K562 (cell line): ENCODE measurements around the gene HEXIM2. TPM values are rescaled to one million over a fixed set of nuclear protein-coding genes. Genes with fewer than 3 reads are reported as not detected.

Experiments used
- ATAC-seq: fragments of 200-7000 bp; cut with Tn5 transposase; 3 replicates; pipeline ENCODE4 v1.9.1; 2020; ENCODE audit warnings: moderate library complexity
- BruUV-seq: library from RNA; stranded (reverse); fragments of 400-500 nt; replicated peaks from 2 replicates; lab custom pipeline; 2021; lab: Mats Ljungman, UMichigan
- CTCF ChIA-PET: fragments of 300-600 bp; formaldehyde crosslinking; extraction: SDS; loops from one replicate; lab custom pipeline; 2021; ENCODE audit warnings: low intra/inter-chr PET ratio; lab: Yijun Ruan, JAX
- POLR2A ChIA-PET: fragments of 300-600, 350-650 bp; sonication (Branson Sonifier 250); formaldehyde crosslinking; extraction: SDS; loops from one replicate; lab custom pipeline; 2021; ENCODE audit warnings: antibody characterized with exemption, inconsistent platforms; lab: Yijun Ruan, JAX
- DNase-seq, 4 experiments: peaks; one replicate each; pipeline versions ENCODE4 v3.0.0 to v3.0.0-alpha.2; 2011 to 2018; ENCODE audit warnings: low spot score in 3 of 4, mixed read lengths in 3 of 4; ENCODE audit errors: extremely low read depth in 1 of 4
- FAIRE-seq: peaks from 2 replicates; lab custom pipeline; 2011; peaks lifted over from hg19 to GRCh38; lab: Jason Lieb, UNC
- H2AFZ ChIP-seq: 2 replicates; pipeline ENCODE4 v1.6.0; 2011; ENCODE audit warnings: low read depth, low read length, control low read depth, inconsistent platforms
- H3K27ac ChIP-seq: fragments of 200-600 bp; 3 replicates; pipeline ENCODE4 v1.8.0; 2011; ENCODE audit warnings: low read depth, mild to moderate bottlenecking, control low read depth, inconsistent platforms, low read length, moderate library complexity, mixed read lengths; ENCODE audit errors: extremely low read depth
- H3K27me3 ChIP-seq, 2 experiments: fragments of 300-600 bp in 1 of 2; 2 replicates in 1 of 2; 3 replicates in 1 of 2; pipeline versions ENCODE4 v1.6.0 to v1.8.0; 2011; ENCODE audit warnings: inconsistent platforms in 2 of 2, low read length in 2 of 2, mild to moderate bottlenecking in 1 of 2, mixed read lengths in 1 of 2, moderate library complexity in 1 of 2; ENCODE audit not compliant: control insufficient read depth in 2 of 2, insufficient read depth in 2 of 2
- H3K36me3 ChIP-seq: fragments of 300-600 bp; 3 replicates; pipeline ENCODE4 v1.8.0; 2011; ENCODE audit warnings: mild to moderate bottlenecking, low read length, inconsistent platforms; ENCODE audit not compliant: control insufficient read depth, insufficient read depth
- H3K4me1 ChIP-seq, 2 experiments: fragments of 200-600 bp in 1 of 2; replicated peaks in 1 of 2; 2 replicates in 1 of 2; 3 replicates in 1 of 2; pipeline versions ENCODE4 v1.5.1 to v1.8.0; 2011; ENCODE audit warnings: inconsistent platforms in 2 of 2, low read length in 2 of 2, mild to moderate bottlenecking in 1 of 2, mixed read lengths in 1 of 2, moderate library complexity in 1 of 2; ENCODE audit not compliant: control insufficient read depth in 2 of 2, insufficient read depth in 2 of 2
- H3K4me2 ChIP-seq: 2 replicates; pipeline ENCODE4 v1.6.1; 2011; ENCODE audit warnings: low read length, control low read depth, inconsistent platforms, mixed read lengths; ENCODE audit not compliant: insufficient read depth
- H3K4me3 ChIP-seq: fragments of 200-600 bp; sonication (generic), shearing (Covaris generic); 2 replicates; pipeline ENCODE4 v1.5.1; 2016; ENCODE audit warnings: control low read depth, inconsistent platforms
- H3K79me2 ChIP-seq: fragments of 200-600 bp; 3 replicates; pipeline ENCODE4 v1.8.0; 2011; ENCODE audit warnings: low read length, inconsistent platforms; ENCODE audit not compliant: control insufficient read depth, insufficient read depth
- H3K9ac ChIP-seq, 2 experiments: 2 replicates each; pipeline versions ENCODE4 v1.6.0 to v1.6.1; 2011; ENCODE audit warnings: low read depth in 2 of 2, low read length in 2 of 2, control low read depth in 1 of 2, inconsistent platforms in 1 of 2, mild to moderate bottlenecking in 1 of 2, mixed read lengths in 1 of 2; ENCODE audit not compliant: insufficient read depth in 1 of 2
- H3K9me1 ChIP-seq: one replicate; pipeline ENCODE4 v1.6.0; 2011; ENCODE audit warnings: inconsistent platforms, mild to moderate bottlenecking, low read length, moderate library complexity; ENCODE audit not compliant: control insufficient read depth, insufficient read depth
- H3K9me3 ChIP-seq: replicated peaks from 2 replicates; pipeline ENCODE4 v1.5.1; 2011; ENCODE audit warnings: low read depth, low read length, inconsistent platforms; ENCODE audit not compliant: control insufficient read depth, insufficient read depth
- H4K20me1 ChIP-seq: replicated peaks from 2 replicates; pipeline ENCODE4 v1.6.1; 2011; ENCODE audit warnings: low read length, inconsistent platforms, mixed read lengths; ENCODE audit not compliant: control insufficient read depth, insufficient read depth
- ADNP ChIP-seq: fragments of 200-800 bp; sonication (Bioruptor generic); IDR thresholded peaks from 2 replicates; pipeline ENCODE4 v1.6.1; 2016; ENCODE audit warnings: missing genetic modification characterization, missing compliant biosample characterization
- BCOR ChIP-seq: fragments of 450-650 bp; IDR thresholded peaks from 2 replicates; pipeline ENCODE4 v1.6.1; 2016
- HNRNPLL ChIP-seq: fragments of 200-400 bp; formaldehyde crosslinking; IDR thresholded peaks from 2 replicates; pipeline ENCODE4 v1.6.1; 2017; ENCODE audit warnings: low read length, low read depth, mild to moderate bottlenecking; ENCODE audit not compliant: poor library complexity, severe bottlenecking
- L3MBTL2 ChIP-seq: fragments of 450-650 bp; IDR thresholded peaks from 2 replicates; pipeline ENCODE4 v1.6.1; 2016; ENCODE audit warnings: mild to moderate bottlenecking, moderate library complexity
- PHF21A ChIP-seq: fragments of 450-650 bp; IDR thresholded peaks from 2 replicates; pipeline ENCODE4 v1.6.1; 2017; ENCODE audit warnings: low read depth, borderline replicate concordance
- RHOXF2B ChIP-seq: fragments of 250-450 bp; sonication (Bioruptor Pico); conservative IDR thresholded peaks from 2 replicates; pipeline ENCODE4 v1.5.1; 2021
- RNF2 ChIP-seq: sonication (generic); IDR thresholded peaks from 2 replicates; pipeline ENCODE4 v1.6.1; 2016
- TRIM28 ChIP-seq: fragments of 450-650 bp; IDR thresholded peaks from 2 replicates; pipeline ENCODE4 v1.6.1; 2017
- ZBTB7A ChIP-seq: IDR thresholded peaks from 2 replicates; pipeline ENCODE4 v1.6.1; 2011; ENCODE audit warnings: low read depth, mild to moderate bottlenecking, low read length, moderate library complexity, borderline replicate concordance; ENCODE audit not compliant: control insufficient read depth
- ZNF324 ChIP-seq: fragments of 250-450 bp; sonication (Bioruptor Pico); IDR thresholded peaks from 2 replicates; pipeline ENCODE4 v1.4.0; 2020; ENCODE audit warnings: mild to moderate bottlenecking
- ZNF41 ChIP-seq: fragments of 250-450 bp; sonication (Bioruptor Pico); conservative IDR thresholded peaks from 2 replicates; pipeline ENCODE4 v1.4.0; 2020; ENCODE audit warnings: mild to moderate bottlenecking
- ZNF445 ChIP-seq: fragments of 250-450 bp; sonication (Bioruptor Pico); IDR thresholded peaks from 2 replicates; pipeline ENCODE4 v1.4.0; 2020; ENCODE audit warnings: low read depth, mild to moderate bottlenecking, moderate library complexity
- ZNF644 ChIP-seq: fragments of 200-800 bp; sonication (Bioruptor generic); IDR thresholded peaks from 2 replicates; pipeline ENCODE4 v1.6.1; 2016; ENCODE audit warnings: low read depth, missing genetic modification characterization, missing compliant biosample characterization
- WGBS: fragments of 100-300 bp; shearing (Covaris generic); methylation state at CpG from one replicate; pipeline ENCODE4 v1.1.6; 2016; ENCODE audit warnings: low coverage, mixed read lengths; ENCODE audit not compliant: insufficient coverage; ENCODE audit errors: missing lambda C conversion rate; 5-methylcytosine and 5-hydroxymethylcytosine counted together
- in situ Hi-C: fragments of 300-500 bp; cut with MboI; formaldehyde crosslinking; loops from 4 replicates; pipeline ENCODE4 v1.15.0; 2018; ENCODE audit warnings: inconsistent platforms, mixed read lengths
- intact Hi-C: fragments of 100-400 bp; cut with micrococcal nuclease; formaldehyde crosslinking; loops from 2 replicates; pipeline ENCODE4 v1.14.2; 2022
- polyA plus RNA-seq, 8 experiments: library from polyadenylated mRNA; depleted of rRNA in 4 of 8; stranded (reverse) in 5 of 8; unstranded in 3 of 8; fragments of >200 nt; fragmentation: Nextera tagmentation in 2 of 8; fragmentation: Illumina TruSeq in 1 of 8; extraction: Ambion mirVana in 2 of 8; extraction: Trizol in 1 of 8; gene quantifications; 2 replicates each; pipeline versions ENCODE4 v1.2.1 to v1.2.3, GENCODE V29; 2011 to 2014; ENCODE audit warnings: inconsistent platforms in 1 of 8, missing spikeins in 1 of 8
- total RNA-seq, 7 experiments: library from RNA; depleted of rRNA in 6 of 7; stranded (reverse); fragments of >200 nt in 6 of 7; fragmentation: Illumina TruSeq in 2 of 7; extraction: Trizol in 2 of 7; gene quantifications; 2 replicates each; pipeline versions ENCODE4 v1.2.1 to v1.2.3, GENCODE V29; 2011 to 2021; ENCODE audit warnings: low replicate concordance in 1 of 7
- TF ChIP-seq, protein P1 (sequence below): fragments of 250-450 bp; sonication (Bioruptor Pico); IDR thresholded peaks from 2 replicates; pipeline ENCODE4 v1.8.0; 2021; ENCODE audit warnings: borderline replicate concordance, mild to moderate bottlenecking, moderate library complexity; ENCODE audit not compliant: poor library complexity, severe bottlenecking
- TF ChIP-seq, protein P2 (sequence below): fragments of 250-450 bp; sonication (Bioruptor Pico); IDR thresholded peaks from 2 replicates; pipeline ENCODE4 v1.8.0; 2022; ENCODE audit warnings: inconsistent platforms, mild to moderate bottlenecking, moderate library complexity, borderline replicate concordance
- TF ChIP-seq, protein P3 (sequence below): fragments of 250-450 bp; sonication (Bioruptor Pico); IDR thresholded peaks from 2 replicates; pipeline ENCODE4 v1.4.0; 2020; ENCODE audit warnings: mild to moderate bottlenecking, moderate library complexity

Gene HEXIM2
- total and polyA plus RNA-seq, 9 of the 15 experiments (the other 6 are each of a cell fraction or from before 2014, with no cell fraction given) = 0.69 to 3.4 (median 1.1) TPM; not detected in 2

- Histone ChIP-seq H3K27ac (peak within 1 kb of the TSS; percentile 97), H3K9me1 (no peaks in the 10 kb centered on the region), H3K9me3 (no peaks in the 10 kb centered on the region), H3K79me2 (peaks cover 54% of the 10 kb centered on the region), H3K4me2 (peak within 1 kb of the TSS; percentile 95), H2AFZ (peak within 1 kb of the TSS; percentile 90), H3K4me1 (peaks cover 39 to 48% of the 10 kb centered on the region in 2 experiments), H3K27me3 (no peaks in the 10 kb centered on the region), H3K36me3 (peaks cover 3% of the 10 kb centered on the region; the same call in 1 of the 3 replicates), H3K4me3 (peak within 1 kb of the TSS; percentile 69), H4K20me1 (peaks cover 5% of the 10 kb centered on the region; the same call in 1 of the 2 replicates), H3K9ac (peak within 1 kb of the TSS; percentile 98 to 99)
- CTCF ChIA-PET = interaction anchor here (0.6 to 2.8 kb wide), 3 partner anchors 12 to 109 kb away, joined by 3 to 14 read pairs (median 3); partner anchors contain the start of gene ACBD4
- FAIRE-seq = peak; percentile 95
- BruUV-seq = TSS peak; percentile 80
- peak; percentile 95 to 100 (median 97) for DNase-seq
- peak; percentile 77 for ATAC-seq
- intact Hi-C loops (loop anchor here (1.0 to 2.0 kb wide), 3 partner anchors 13 to 48 kb away; partner anchors contain the start of genes ACBD4 and HEXIM2), in situ Hi-C loops (no loop called here)
- under 1% methylated on average over 53 of the region's 58 CpGs for WGBS
- POLR2A ChIA-PET = interaction anchor here (0.6 to 10.1 kb wide), 73 partner anchors 10 to 1165 kb away, joined by 3 to 497 read pairs (median 5); partner anchors contain the start of genes ACBD4, DCAKD, EFTUD2 and HEXIM2
- peak; percentile 68 for TF ChIP-seq L3MBTL2
- TF ChIP-seq, protein P1, sequence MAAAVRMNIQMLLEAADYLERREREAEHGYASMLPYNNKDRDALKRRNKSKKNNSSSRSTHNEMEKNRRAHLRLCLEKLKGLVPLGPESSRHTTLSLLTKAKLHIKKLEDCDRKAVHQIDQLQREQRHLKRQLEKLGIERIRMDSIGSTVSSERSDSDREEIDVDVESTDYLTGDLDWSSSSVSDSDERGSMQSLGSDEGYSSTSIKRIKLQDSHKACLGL (CRISPR knock-in tag) = no peak
- TF ChIP-seq, protein P2, sequence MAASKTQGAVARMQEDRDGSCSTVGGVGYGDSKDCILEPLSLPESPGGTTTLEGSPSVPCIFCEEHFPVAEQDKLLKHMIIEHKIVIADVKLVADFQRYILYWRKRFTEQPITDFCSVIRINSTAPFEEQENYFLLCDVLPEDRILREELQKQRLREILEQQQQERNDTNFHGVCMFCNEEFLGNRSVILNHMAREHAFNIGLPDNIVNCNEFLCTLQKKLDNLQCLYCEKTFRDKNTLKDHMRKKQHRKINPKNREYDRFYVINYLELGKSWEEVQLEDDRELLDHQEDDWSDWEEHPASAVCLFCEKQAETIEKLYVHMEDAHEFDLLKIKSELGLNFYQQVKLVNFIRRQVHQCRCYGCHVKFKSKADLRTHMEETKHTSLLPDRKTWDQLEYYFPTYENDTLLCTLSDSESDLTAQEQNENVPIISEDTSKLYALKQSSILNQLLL (CRISPR knock-in tag) = no peak
- TF ChIP-seq ZBTB7A = peak; percentile 74; the same call in 1 of the 2 replicates
- peak; percentile 72 for TF ChIP-seq RNF2
- no peak for TF ChIP-seq ADNP (tag)
- peak; percentile 77 for TF ChIP-seq ZNF41 (CRISPR knock-in tag)
- TF ChIP-seq ZNF445 (CRISPR knock-in tag) = peak; percentile 77; the same call in 1 of the 2 replicates
- TF ChIP-seq PHF21A = peak; percentile 59; the same call in 1 of the 2 replicates
- TF ChIP-seq HNRNPLL = peak; percentile 86
- TF ChIP-seq, protein P3, sequence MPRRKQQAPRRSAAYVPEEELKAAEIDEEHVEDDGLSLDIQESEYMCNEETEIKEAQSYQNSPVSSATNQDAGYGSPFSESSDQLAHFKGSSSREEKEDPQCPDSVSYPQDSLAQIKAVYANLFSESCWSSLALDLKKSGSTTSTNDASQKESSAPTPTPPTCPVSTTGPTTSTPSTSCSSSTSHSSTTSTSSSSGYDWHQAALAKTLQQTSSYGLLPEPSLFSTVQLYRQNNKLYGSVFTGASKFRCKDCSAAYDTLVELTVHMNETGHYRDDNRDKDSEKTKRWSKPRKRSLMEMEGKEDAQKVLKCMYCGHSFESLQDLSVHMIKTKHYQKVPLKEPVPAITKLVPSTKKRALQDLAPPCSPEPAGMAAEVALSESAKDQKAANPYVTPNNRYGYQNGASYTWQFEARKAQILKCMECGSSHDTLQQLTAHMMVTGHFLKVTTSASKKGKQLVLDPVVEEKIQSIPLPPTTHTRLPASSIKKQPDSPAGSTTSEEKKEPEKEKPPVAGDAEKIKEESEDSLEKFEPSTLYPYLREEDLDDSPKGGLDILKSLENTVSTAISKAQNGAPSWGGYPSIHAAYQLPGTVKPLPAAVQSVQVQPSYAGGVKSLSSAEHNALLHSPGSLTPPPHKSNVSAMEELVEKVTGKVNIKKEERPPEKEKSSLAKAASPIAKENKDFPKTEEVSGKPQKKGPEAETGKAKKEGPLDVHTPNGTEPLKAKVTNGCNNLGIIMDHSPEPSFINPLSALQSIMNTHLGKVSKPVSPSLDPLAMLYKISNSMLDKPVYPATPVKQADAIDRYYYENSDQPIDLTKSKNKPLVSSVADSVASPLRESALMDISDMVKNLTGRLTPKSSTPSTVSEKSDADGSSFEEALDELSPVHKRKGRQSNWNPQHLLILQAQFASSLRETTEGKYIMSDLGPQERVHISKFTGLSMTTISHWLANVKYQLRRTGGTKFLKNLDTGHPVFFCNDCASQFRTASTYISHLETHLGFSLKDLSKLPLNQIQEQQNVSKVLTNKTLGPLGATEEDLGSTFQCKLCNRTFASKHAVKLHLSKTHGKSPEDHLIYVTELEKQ (CRISPR knock-in tag) = no peak
- TF ChIP-seq RHOXF2B (CRISPR knock-in tag) = peak; percentile 77; the same call in 1 of the 2 replicates
- TF ChIP-seq ZNF644 = no peak; the same call in 1 of the 2 replicates
- TF ChIP-seq ZNF324 (CRISPR knock-in tag) = peak; percentile 27; the same call in 1 of the 2 replicates
- peak; percentile 88 for TF ChIP-seq BCOR
- TF ChIP-seq TRIM28 = no peak; the same call in 1 of the 2 replicates
Measured at GRCh38 chr17:45148183-45149036, 13.3 kb upstream of the HEXIM2 start, which contains the start of gene HEXIM1. Gene HEXIM1 (plus strand): TSS chr17:45148475. CDS start chr17:45149191, 716 bp downstream.
